ENCODE data around the gene ARID1A. TPM values are rescaled to one million over a fixed set of nuclear protein-coding genes. Genes with fewer than 3 reads are reported as not detected.

The ARID1A gene
- total and polyA plus RNA-seq, 11 donors: 14.1 to 73.9 (median 45.3) TPM

DNA sequence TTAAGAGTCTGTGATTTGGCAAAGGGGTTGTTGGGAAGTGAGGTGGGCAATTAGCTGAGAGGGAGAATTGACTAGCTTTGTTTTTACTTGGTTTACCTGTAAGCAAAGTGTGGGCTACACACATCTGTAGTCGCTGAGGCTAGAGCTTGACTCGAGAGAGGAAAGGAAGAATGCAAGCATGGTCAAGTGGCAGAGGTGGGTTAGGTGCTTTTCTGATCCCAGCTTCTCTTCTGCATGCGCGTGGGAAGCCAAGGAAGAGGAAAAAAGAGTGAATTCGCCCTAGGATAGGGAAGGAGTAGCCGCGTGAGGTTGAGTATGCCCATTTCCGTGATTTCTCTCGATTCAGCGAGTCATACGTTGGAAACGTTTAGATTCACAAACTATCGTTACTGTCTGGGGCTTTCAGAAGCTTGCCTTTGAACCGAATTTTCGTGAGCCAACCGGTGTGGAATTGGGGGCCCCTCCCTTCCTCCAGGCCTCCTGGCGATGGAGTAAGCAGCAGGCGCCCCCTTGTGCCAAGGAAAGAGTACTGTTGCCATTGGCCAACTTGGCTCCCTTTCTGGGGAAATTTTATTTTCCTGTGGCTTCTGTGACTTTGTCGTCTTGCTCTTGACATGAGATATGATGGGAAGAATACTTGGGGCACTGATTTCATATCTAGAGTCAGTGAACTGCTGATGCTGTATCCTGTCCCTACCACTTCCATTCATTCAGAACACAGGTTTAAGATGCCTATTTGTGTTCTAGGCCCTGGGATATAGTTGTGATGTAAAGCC lies 93.2 kb downstream of the ARID1A start:
- Histone ChIP-seq H3K4me1 (peaks cover 6 to 70% (median 62%) of the 10 kb centered on the region in 12 donors), H3K27me3 (no peaks in the 10 kb centered on the region), H3K36me3 (peaks cover 0 to 8% (median 2%) of the 10 kb centered on the region in 9 donors), H3K4me3 (peak overlapping the region; percentile 61 to 89 (median 75)), H3K9me3 (no peaks in the 10 kb centered on the region), H3K27ac (peak overlapping the region; percentile 96 to 100 (median 99))
- ATAC-seq: peak; percentile 36 to 73 (median 56)
- WGBS, 4 donors: 1 to 2% (median 1%) methylated on average over 19 of the region's 19 CpGs
- DNase-seq: peak; percentile 87 to 91 (median 90)
- intact Hi-C loops (cut with DNase I): loop anchor here (1.0 to 5.0 kb wide), 12 partner anchors 37 to 187 kb away; partner anchors contain the start of gene ARID1A (in 1 of the 10)
- peak; percentile 95 to 99 (median 97) for TF ChIP-seq CTCF (IDR thresholded peaks at IDR 0.05)
- TF ChIP-seq POLR2A (IDR thresholded peaks at IDR 0.05): peak in 1 of 2 donors; percentile 36

- intact Hi-C loops (cut with DNase I): loop anchor here (1.0 to 5.0 kb wide), 10 partner anchors 37 to 187 kb away; partner anchors contain the start of gene ARID1A (in 1 of the 10)
- peaks cover 0 to 13% (median 7%) of the 10 kb centered on the region in 9 donors for H3K36me3 ChIP-seq
- no peak for DNase-seq
- no peaks in the 10 kb centered on the region for H3K9me3 ChIP-seq
- H3K27me3 ChIP-seq: no peaks in the 10 kb centered on the region
- peak overlapping the region in 10 of 12 donors; percentile 77 to 100 (median 99) for H3K27ac ChIP-seq
- H3K4me1 ChIP-seq: peaks cover under 1 to 65% (median 56%) of the 10 kb centered on the region in 12 donors
- ATAC-seq: no peak
- TF ChIP-seq CTCF (IDR thresholded peaks at IDR 0.05) (no peak), POLR2A (IDR thresholded peaks at IDR 0.05) (no peak)
- WGBS, 4 donors: 63 to 76% (median 66%) methylated on average over 3 of the region's 3 CpGs
- H3K4me3 ChIP-seq: peak overlapping the region in 1 of 12 donors; percentile 76
These were observed 93.7 kb downstream of the ARID1A start for GRCh38 chr1:26789612-26789865.

DNA sequence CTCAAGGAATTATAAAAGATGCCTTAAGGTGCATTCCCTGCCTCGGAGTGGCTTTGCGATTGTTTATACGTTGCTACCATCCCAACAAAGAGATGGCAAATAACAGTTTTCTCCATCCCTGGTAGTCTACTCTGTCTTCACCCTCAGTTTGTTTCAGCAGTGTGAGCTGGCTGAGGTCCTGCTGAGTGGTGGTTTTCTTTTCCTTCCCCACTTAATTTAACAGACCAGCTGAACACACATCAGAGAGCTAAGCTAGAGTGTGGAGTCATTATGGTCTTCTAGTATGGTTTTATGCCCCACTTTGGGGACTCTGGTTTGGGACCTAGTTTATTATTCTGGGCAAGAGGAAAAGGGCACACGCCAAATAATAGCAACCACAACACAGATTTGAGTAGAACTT lies 94.1 kb downstream of the ARID1A start:
- Histone ChIP-seq H3K4me3 (no peak overlapping the region), H3K27ac (peak overlapping the region in 9 of 12 donors; percentile 1 to 100 (median 96)), H3K27me3 (no peaks in the 10 kb centered on the region), H3K36me3 (peaks cover 0 to 17% (median 10%) of the 10 kb centered on the region in 9 donors), H3K9me3 (no peaks in the 10 kb centered on the region), H3K4me1 (peaks cover 0 to 61% (median 53%) of the 10 kb centered on the region in 12 donors)
- intact Hi-C loops (cut with DNase I): loop anchor here (1.0 to 10.0 kb wide), 12 partner anchors 38 to 288 kb away; partner anchors contain the start of gene ARID1A (in 1 of the 10)
- no peak for DNase-seq
- WGBS, 4 donors: 80 to 84% (median 83%) methylated on average over 4 of the region's 4 CpGs
- ATAC-seq: no peak
- TF ChIP-seq POLR2A (IDR thresholded peaks at IDR 0.05) (no peak), CTCF (IDR thresholded peaks at IDR 0.05) (no peak)

DNA sequence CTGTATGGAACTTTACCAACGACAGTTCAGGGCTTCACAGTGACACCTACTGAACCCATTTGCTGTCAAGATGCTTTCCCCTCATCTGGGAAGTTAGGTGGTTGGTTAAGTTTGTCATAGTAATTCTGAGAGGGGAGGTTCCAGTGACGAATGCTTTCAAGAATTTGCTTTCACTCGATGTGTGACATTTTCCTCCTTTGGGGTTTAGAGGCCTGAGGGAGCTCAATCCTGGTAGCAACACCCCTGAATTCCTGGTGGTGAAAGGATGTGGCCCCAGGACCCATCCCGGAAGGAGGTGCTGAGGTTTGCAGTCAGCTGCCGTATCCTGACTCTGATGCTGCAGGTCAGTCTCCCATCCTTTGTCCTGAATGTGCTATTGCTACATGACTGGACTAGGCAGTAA lies 94.7 kb downstream of the ARID1A start:
- whole genome bisulfite sequencing, 4 donors: 43 to 56% (median 52%) methylated on average over 5 of the region's 5 CpGs
- H3K4me3 ChIP-seq: no peak overlapping the region
- H3K27ac ChIP-seq: peak overlapping the region; percentile 1 to 100 (median 76)
- no peaks in the 10 kb centered on the region for H3K27me3 ChIP-seq
- intact Hi-C loops (cut with DNase I): loop anchor here in 2 of 10 donors (5.0 to 10.0 kb wide), 2 partner anchors 286 to 288 kb away; no protein-coding TSS in a partner anchor
- H3K9me3 ChIP-seq: no peaks in the 10 kb centered on the region
- H3K4me1 ChIP-seq: peaks cover 0 to 55% (median 47%) of the 10 kb centered on the region in 12 donors
- TF ChIP-seq CTCF (IDR thresholded peaks at IDR 0.05): no peak
- no peak for TF ChIP-seq POLR2A (IDR thresholded peaks at IDR 0.05)
- DNase-seq (no peak), ATAC-seq (no peak)
- peaks cover 0 to 23% (median 15%) of the 10 kb centered on the region in 9 donors for H3K36me3 ChIP-seq

Data from heart left ventricle (tissue), 16 donors.